Right lobe of liver (tissue), 4 donors: ENCODE measurements around the gene UBE3C.

Experiments used
- POLR2A ChIP-seq: fragments of 450-650 bp; IDR thresholded peaks from one replicate; pipeline ENCODE4 v1.6.1; 2017; ENCODE audit warnings: antibody characterized with exemption, mild to moderate bottlenecking
- TF ChIP-seq, protein P1 (sequence below), 4 donors: fragments of 200-600 bp in 3 of 4; fragments of 450-650 bp in 1 of 4; IDR thresholded peaks; one replicate each; pipeline versions ENCODE4 v1.5.1 to v1.8.0; 2016 to 2022; ENCODE audit warnings: antibody characterized with exemption in 4 of 4, mild to moderate bottlenecking in 2 of 4
- donor health status: DM: no; HTN: no; CAD: no.
- donor health status: DM: no; HTN: no; CAD: no.
- donor health status: DM: no; HTN: yes; CAD: no.

GRCh38 chr7:157278167-157278790 is 139.6 kb downstream of the UBE3C start:
- TF ChIP-seq, protein P1, sequence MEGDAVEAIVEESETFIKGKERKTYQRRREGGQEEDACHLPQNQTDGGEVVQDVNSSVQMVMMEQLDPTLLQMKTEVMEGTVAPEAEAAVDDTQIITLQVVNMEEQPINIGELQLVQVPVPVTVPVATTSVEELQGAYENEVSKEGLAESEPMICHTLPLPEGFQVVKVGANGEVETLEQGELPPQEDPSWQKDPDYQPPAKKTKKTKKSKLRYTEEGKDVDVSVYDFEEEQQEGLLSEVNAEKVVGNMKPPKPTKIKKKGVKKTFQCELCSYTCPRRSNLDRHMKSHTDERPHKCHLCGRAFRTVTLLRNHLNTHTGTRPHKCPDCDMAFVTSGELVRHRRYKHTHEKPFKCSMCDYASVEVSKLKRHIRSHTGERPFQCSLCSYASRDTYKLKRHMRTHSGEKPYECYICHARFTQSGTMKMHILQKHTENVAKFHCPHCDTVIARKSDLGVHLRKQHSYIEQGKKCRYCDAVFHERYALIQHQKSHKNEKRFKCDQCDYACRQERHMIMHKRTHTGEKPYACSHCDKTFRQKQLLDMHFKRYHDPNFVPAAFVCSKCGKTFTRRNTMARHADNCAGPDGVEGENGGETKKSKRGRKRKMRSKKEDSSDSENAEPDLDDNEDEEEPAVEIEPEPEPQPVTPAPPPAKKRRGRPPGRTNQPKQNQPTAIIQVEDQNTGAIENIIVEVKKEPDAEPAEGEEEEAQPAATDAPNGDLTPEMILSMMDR (IDR thresholded peaks at IDR 0.05): no peak
- no peak for TF ChIP-seq POLR2A
